Airway epithelial cell (primary cell): ENCODE data around the gene EED. TPM values are rescaled to one million over a fixed set of nuclear protein-coding genes. Genes with fewer than 3 reads are reported as not detected.

Source experiments
- total RNA-seq: library from RNA; depleted of rRNA; stranded (reverse); fragments of >200 nt; gene quantifications from 2 replicates; pipeline ENCODE4 v1.2.3, GENCODE V29; 2015

Gene EED
- total RNA-seq: 11.5 and 15.7 TPM in 2 replicates

GRCh38 chr11:86244522-86245368 is at the start of gene EED:
Gene EED (plus strand): TSS chr11:86244753. CDS start chr11:86245230, 477 bp downstream.

GRCh38 chr11:86302092-86302793 is 57.7 kb downstream of the EED start, which contains the start of gene HIKESHI:
Gene HIKESHI (plus strand): TSS chr11:86302240. CDS start chr11:86302449, 209 bp downstream.

Other genes starting within 250 kb of the EED start
- gene PICALM, start 175.7 kb upstream of the EED start, total RNA-seq: 64.0 and 86.5 TPM in 2 replicates
- 38.4 and 48.9 TPM in 2 replicates for gene HIKESHI, start 57.5 kb downstream of the EED start, total RNA-seq
- gene CCDC81, start 130.1 kb downstream of the EED start, total RNA-seq: 0.28 and 0.37 TPM in 2 replicates